Measurements from ENCODE around the gene HOXC10. TPM values are rescaled to one million over a fixed set of nuclear protein-coding genes. Genes with fewer than 3 reads are reported as not detected.

Gene HOXC10
- polyA plus RNA-seq, 1 donor (not counting 4 experiments of a cell fraction or from before 2014, with no cell fraction given) = 14.1 TPM

DNA sequence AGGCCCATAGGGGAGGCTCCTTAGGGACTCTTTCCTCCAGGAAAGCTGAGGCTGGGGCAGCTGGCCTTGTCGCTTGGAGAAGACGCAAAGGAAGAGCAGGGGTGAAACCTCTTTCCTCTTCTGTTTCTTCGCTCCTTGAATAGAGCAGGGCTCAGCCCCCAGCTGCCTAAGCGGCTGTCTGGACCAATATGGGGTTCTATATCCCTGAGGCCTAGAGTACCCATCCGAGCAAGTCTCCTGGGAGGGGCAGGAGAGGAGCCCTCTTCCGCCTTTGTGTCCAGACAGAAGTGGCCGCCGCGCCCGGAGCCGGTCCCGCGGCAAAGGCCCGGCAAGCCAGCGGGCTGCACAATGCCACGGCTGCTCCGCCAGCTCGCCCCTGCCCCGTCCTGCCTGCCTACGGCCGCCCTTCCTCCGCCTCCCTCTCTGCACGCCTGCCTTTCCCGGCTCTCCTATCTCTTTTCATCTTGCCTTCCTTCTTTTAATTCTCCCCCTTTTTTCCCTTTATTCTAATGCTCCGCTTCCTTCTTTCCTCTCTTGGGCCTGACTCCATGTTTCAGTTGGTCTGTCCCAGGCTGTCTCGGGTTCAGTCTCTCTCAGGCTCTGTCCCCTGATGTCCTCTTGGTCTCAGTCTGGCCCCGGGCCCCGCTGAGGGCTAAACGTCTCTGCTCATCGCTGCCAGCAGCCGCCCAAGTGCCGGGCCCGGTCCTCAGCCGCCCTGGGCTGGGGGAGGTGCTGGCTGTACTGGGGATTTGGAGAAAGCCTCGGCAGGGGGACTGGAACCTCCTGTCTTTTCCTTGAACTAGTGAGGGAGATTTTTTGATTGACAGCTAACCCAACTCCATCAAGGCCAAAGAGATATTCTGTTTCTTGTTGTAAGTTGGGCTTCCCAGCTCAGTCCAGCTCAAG, 12.5 kb downstream of the HOXC10 start:
- no peaks in the 10 kb centered on the region for H3K27me3 ChIP-seq (ENCODE audit: control insufficient read depth, extremely low read depth, insufficient read depth, low read length)
- dilution Hi-C loops (cut with MboI; ENCODE audit: extremely low pct_ligation_motif_present, low sequenced_read_pairs) = no loop called here
- peak overlapping the region; percentile 97 for H3K9ac ChIP-seq (ENCODE audit: control insufficient read depth, extremely low read depth, insufficient read depth, low read length)
- DNase-seq (ENCODE audit: low read depth, low spot score) (no peak), FAIRE-seq (no peak)
- TF ChIP-seq, protein P1, sequence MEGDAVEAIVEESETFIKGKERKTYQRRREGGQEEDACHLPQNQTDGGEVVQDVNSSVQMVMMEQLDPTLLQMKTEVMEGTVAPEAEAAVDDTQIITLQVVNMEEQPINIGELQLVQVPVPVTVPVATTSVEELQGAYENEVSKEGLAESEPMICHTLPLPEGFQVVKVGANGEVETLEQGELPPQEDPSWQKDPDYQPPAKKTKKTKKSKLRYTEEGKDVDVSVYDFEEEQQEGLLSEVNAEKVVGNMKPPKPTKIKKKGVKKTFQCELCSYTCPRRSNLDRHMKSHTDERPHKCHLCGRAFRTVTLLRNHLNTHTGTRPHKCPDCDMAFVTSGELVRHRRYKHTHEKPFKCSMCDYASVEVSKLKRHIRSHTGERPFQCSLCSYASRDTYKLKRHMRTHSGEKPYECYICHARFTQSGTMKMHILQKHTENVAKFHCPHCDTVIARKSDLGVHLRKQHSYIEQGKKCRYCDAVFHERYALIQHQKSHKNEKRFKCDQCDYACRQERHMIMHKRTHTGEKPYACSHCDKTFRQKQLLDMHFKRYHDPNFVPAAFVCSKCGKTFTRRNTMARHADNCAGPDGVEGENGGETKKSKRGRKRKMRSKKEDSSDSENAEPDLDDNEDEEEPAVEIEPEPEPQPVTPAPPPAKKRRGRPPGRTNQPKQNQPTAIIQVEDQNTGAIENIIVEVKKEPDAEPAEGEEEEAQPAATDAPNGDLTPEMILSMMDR (optimal IDR thresholded peaks at IDR 0.05 in 1 of 3, IDR thresholded peaks at IDR 0.05 in 1 of 3, conservative IDR thresholded peaks at IDR 0.05 in 1 of 3; ENCODE audit: extremely low read depth in 1 of 3, insufficient read depth in 2 of 3, low read length in 3 of 3) = no peak
- TF ChIP-seq EZH2 (IDR thresholded peaks at IDR 0.05; ENCODE audit: low read length) = no peak
- H3K79me2 ChIP-seq (ENCODE audit: control insufficient read depth, insufficient read depth, low read length) = peaks cover 88% of the 10 kb centered on the region
- peak overlapping the region; percentile 95 for H3K27ac ChIP-seq (ENCODE audit: control insufficient read depth, insufficient read depth, low read length)
- H3K9me3 ChIP-seq (ENCODE audit: control insufficient read depth, low read depth, low read length) = no peaks in the 10 kb centered on the region
- H4K20me1 ChIP-seq (ENCODE audit: control insufficient read depth, extremely low read depth, insufficient read depth, low read length) = no peaks in the 10 kb centered on the region
- peak overlapping the region; percentile 45 to 89 (median 51) for H3K4me3 ChIP-seq (ENCODE audit: control insufficient read depth in 2 of 3, extremely low read depth in 1 of 3, insufficient read depth in 2 of 3, low read depth in 1 of 3, low read length in 3 of 3)
- peaks cover 34% of the 10 kb centered on the region for H3K4me1 ChIP-seq (ENCODE audit: control insufficient read depth, extremely low read depth, insufficient read depth, low read length)
- H3K4me2 ChIP-seq (ENCODE audit: control insufficient read depth, extremely low read depth, insufficient read depth, low read depth, low read length) = peak overlapping the region; percentile 98
- no peak overlapping the region for H2AFZ ChIP-seq (ENCODE audit: control insufficient read depth, low read length)
- no peaks in the 10 kb centered on the region for H3K9me1 ChIP-seq (ENCODE audit: control insufficient read depth, extremely low read depth, insufficient read depth, low read length)
- H3K36me3 ChIP-seq (ENCODE audit: control insufficient read depth in 2 of 2, extremely low read depth in 1 of 2, insufficient read depth in 2 of 2, low read length in 2 of 2) = peaks cover 0 to under 1% of the 10 kb centered on the region in 2 experiments

DNA sequence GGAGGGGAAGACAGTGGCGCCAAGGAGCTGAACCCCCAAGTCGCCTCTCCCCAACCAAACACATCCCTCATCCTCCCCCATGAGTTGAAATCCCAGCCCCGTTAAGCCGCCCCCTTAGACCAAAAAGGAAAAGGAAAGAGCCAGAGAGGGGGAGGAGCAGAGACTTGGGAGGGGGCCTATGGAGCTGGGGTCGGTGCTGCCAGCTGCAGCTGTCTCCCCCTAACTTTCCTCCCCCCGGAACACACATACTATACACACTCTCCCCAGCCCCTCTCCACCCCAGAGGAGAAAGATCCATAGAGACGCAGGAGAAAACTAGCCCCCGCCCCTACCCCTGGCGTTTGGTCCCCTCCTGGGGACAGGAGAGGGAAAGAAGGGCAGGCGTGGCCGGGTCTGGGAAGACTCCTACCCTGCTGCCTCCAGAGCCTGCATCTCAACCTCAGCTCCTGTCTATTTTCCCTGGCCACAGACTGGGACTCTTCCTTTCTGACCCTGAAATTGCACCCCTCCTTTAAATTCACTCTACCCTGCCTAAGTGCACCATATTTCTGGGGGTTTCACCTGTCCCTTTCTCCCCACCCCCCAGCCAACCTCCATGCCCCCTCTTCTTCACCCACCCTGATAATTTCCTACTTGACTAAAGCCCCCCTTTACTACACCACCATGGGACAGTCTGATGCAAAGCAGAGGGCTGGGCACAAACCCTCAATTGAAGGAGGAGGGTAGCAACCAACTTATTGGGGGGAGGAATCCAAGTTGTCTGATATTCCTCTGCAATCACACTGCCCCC, 13.4 kb downstream of the HOXC10 start:
- no peak for TF ChIP-seq EZH2 (IDR thresholded peaks at IDR 0.05; ENCODE audit: low read length)
- TF ChIP-seq, protein P1 (optimal IDR thresholded peaks at IDR 0.05 in 1 of 3, IDR thresholded peaks at IDR 0.05 in 1 of 3, conservative IDR thresholded peaks at IDR 0.05 in 1 of 3; ENCODE audit: extremely low read depth in 1 of 3, insufficient read depth in 2 of 3, low read length in 3 of 3) = no peak
- Histone ChIP-seq H3K27me3 (ENCODE audit: control insufficient read depth, extremely low read depth, insufficient read depth, low read length) (no peaks in the 10 kb centered on the region), H3K79me2 (ENCODE audit: control insufficient read depth, insufficient read depth, low read length) (peaks cover 79% of the 10 kb centered on the region), H3K9ac (ENCODE audit: control insufficient read depth, extremely low read depth, insufficient read depth, low read length) (peak overlapping the region; percentile 98), H3K9me3 (ENCODE audit: control insufficient read depth, low read depth, low read length) (no peaks in the 10 kb centered on the region), H3K4me1 (ENCODE audit: control insufficient read depth, extremely low read depth, insufficient read depth, low read length) (peaks cover 32% of the 10 kb centered on the region), H3K27ac (ENCODE audit: control insufficient read depth, insufficient read depth, low read length) (no peak overlapping the region), H3K36me3 (ENCODE audit: control insufficient read depth in 2 of 2, extremely low read depth in 1 of 2, insufficient read depth in 2 of 2, low read length in 2 of 2) (peaks cover 0 to 6% of the 10 kb centered on the region in 2 experiments), H3K9me1 (ENCODE audit: control insufficient read depth, extremely low read depth, insufficient read depth, low read length) (no peaks in the 10 kb centered on the region), H3K4me2 (ENCODE audit: control insufficient read depth, extremely low read depth, insufficient read depth, low read depth, low read length) (peak overlapping the region; percentile 98), H4K20me1 (ENCODE audit: control insufficient read depth, extremely low read depth, insufficient read depth, low read length) (no peaks in the 10 kb centered on the region), H2AFZ (ENCODE audit: control insufficient read depth, low read length) (no peak overlapping the region), H3K4me3 (ENCODE audit: control insufficient read depth in 2 of 3, extremely low read depth in 1 of 3, insufficient read depth in 2 of 3, low read depth in 1 of 3, low read length in 3 of 3) (peak overlapping the region; percentile 45 to 96 (median 51))
- DNase-seq (ENCODE audit: low read depth, low spot score) = no peak
- FAIRE-seq = no peak
- dilution Hi-C loops (cut with MboI; ENCODE audit: extremely low pct_ligation_motif_present, low sequenced_read_pairs) = no loop called here

All from keratinocyte (primary cell).